CD4-positive, alpha-beta memory T cell (primary cell): ENCODE results near the gene BCDIN3D. TPM values are rescaled to one million over a fixed set of nuclear protein-coding genes. Genes with fewer than 3 reads are reported as not detected.

Source experiments
- polyA plus RNA-seq, 2 donors: library from polyadenylated mRNA; unstranded; fragments of 300-500 nt; fragmentation: Illumina TruSeq; gene quantifications; one replicate each; pipeline ENCODE4 v1.2.3, GENCODE V29; 2021
- total RNA-seq, 2 experiments: library from RNA; stranded (reverse); gene quantifications; one replicate each; pipeline ENCODE4 v1.2.3, GENCODE V29; 2021

The BCDIN3D gene
- total and polyA plus RNA-seq, 4 experiments from 2014 or later, result 5.3 to 17.5 (median 11.9) TPM

Other genes with a start within 250 kb of the BCDIN3D start
- gene FAM186B, start 237.5 kb downstream of the BCDIN3D start, total RNA-seq, result under 1 TPM; 0.12 to 0.22 TPM
- gene FAM186B, start 237.5 kb downstream of the BCDIN3D start, polyA plus RNA-seq, result under 1 TPM in 1 of 2 donors, not detected in 1; 0.15 TPM
- 10 to 100 TPM; 15.1 to 15.9 TPM for gene PRPF40B, start 219.5 kb downstream of the BCDIN3D start, total RNA-seq
- 1 to 10 TPM in 1 of 2 donors, under 1 TPM in 1; 0.73 to 4.7 TPM for gene PRPF40B, start 219.5 kb downstream of the BCDIN3D start, polyA plus RNA-seq
- 10 to 100 TPM; 27.9 to 28.1 TPM for gene FMNL3, start 135.7 kb downstream of the BCDIN3D start, total RNA-seq
- gene FMNL3, start 135.7 kb downstream of the BCDIN3D start, polyA plus RNA-seq, result 1 to 10 TPM; 3.9 to 6.1 TPM
- gene TMBIM6, start 101.5 kb downstream of the BCDIN3D start, total RNA-seq, result 100 to 1,000 TPM; 421 to 431 TPM
- gene TMBIM6, start 101.5 kb downstream of the BCDIN3D start, polyA plus RNA-seq, result 1,000 to 10,000 TPM in 1 of 2 donors, 100 to 1,000 TPM in 1; 878 to 2,112 TPM
- 10 to 100 TPM; 10.4 to 11.2 TPM for gene NCKAP5L, start 14.7 kb downstream of the BCDIN3D start, total RNA-seq
- 1 to 10 TPM in 1 of 2 donors, under 1 TPM in 1; 0.20 to 3.5 TPM for gene NCKAP5L, start 14.7 kb downstream of the BCDIN3D start, polyA plus RNA-seq
- under 1 TPM; 0.08 to 0.17 TPM for gene FAIM2, start 60.8 kb upstream of the BCDIN3D start, total RNA-seq
- under 1 TPM in 1 of 2 donors, not detected in 1; 0.59 TPM for gene FAIM2, start 60.8 kb upstream of the BCDIN3D start, polyA plus RNA-seq
- gene AQP2, start 107.6 kb upstream of the BCDIN3D start, total RNA-seq, result not detected
- gene AQP2, start 107.6 kb upstream of the BCDIN3D start, polyA plus RNA-seq, result not detected
- not detected for gene AQP5, start 118.8 kb upstream of the BCDIN3D start, total RNA-seq
- gene AQP5, start 118.8 kb upstream of the BCDIN3D start, polyA plus RNA-seq, result not detected
- gene AQP6, start 129.8 kb upstream of the BCDIN3D start, total RNA-seq, result not detected
- not detected for gene AQP6, start 129.8 kb upstream of the BCDIN3D start, polyA plus RNA-seq
- 10 to 100 TPM in 1 of 2 experiments, 1 to 10 TPM in 1; 8.5 to 10.4 TPM for gene RACGAP1, start 182.4 kb upstream of the BCDIN3D start, total RNA-seq
- gene RACGAP1, start 182.4 kb upstream of the BCDIN3D start, polyA plus RNA-seq, result 10 to 100 TPM; 11.8 to 14.7 TPM
- under 1 TPM; 0.08 to 0.26 TPM for gene ASIC1, start 214.5 kb upstream of the BCDIN3D start, total RNA-seq
- gene ASIC1, start 214.5 kb upstream of the BCDIN3D start, polyA plus RNA-seq, result not detected
- 10 to 100 TPM; 56.9 to 64.5 TPM for gene SMARCD1, start 242.2 kb upstream of the BCDIN3D start, total RNA-seq
- gene SMARCD1, start 242.2 kb upstream of the BCDIN3D start, polyA plus RNA-seq, result 10 to 100 TPM; 13.0 to 17.1 TPM